ENCODE measurements around the gene ZBTB16.

The ZBTB16 gene

GRCh38 chr11:114065094-114065493 lies 5.6 kb downstream of the ZBTB16 start:
- H3K27me3 ChIP-seq (ENCODE audit: insufficient read depth, low read length, poor library complexity): peaks cover 25% of the 10 kb centered on the region
- H3K4me3 ChIP-seq (ENCODE audit: low read length): no peak overlapping the region
- no peak overlapping the region for H3K27ac ChIP-seq (ENCODE audit: low read depth, low read length)
- no peaks in the 10 kb centered on the region for H3K79me2 ChIP-seq (ENCODE audit: control insufficient read depth, insufficient read depth, low read length)
- H4K5ac ChIP-seq (ENCODE audit: low read length): no peak overlapping the region
- no CpG with 5 or more reads among the region's 4 CpGs for WGBS (ENCODE audit: extremely low coverage, insufficient coverage, low lambda C conversion rate)
- H3K18ac ChIP-seq (ENCODE audit: low read length): no peak overlapping the region
- H3K79me1 ChIP-seq (ENCODE audit: low read length): no peaks in the 10 kb centered on the region
- no peak overlapping the region for H3K9ac ChIP-seq (ENCODE audit: low read length)
- no peak overlapping the region for H4K8ac ChIP-seq (ENCODE audit: low read depth, low read length)
- H3K4me1 ChIP-seq (ENCODE audit: control insufficient read depth, low read depth, low read length): no peaks in the 10 kb centered on the region
- no peak overlapping the region for H3K56ac ChIP-seq (ENCODE audit: low read length)
- no peak overlapping the region for H3K4me2 ChIP-seq (ENCODE audit: low read length)
- no peaks in the 10 kb centered on the region for H3K36me3 ChIP-seq (ENCODE audit: control insufficient read depth, insufficient read depth, low read length)
- H2AK5ac ChIP-seq (ENCODE audit: low read length): no peak overlapping the region
- no peak overlapping the region for H2BK15ac ChIP-seq (replicated peaks; ENCODE audit: low read depth)
- no peak overlapping the region for H3K23ac ChIP-seq (ENCODE audit: low read length)
- H2BK5ac ChIP-seq (ENCODE audit: low read length): no peak overlapping the region
- no peak overlapping the region for H2BK120ac ChIP-seq (ENCODE audit: low read depth, low read length)
- no peak for DNase-seq
- no peak overlapping the region for H3K4ac ChIP-seq (ENCODE audit: low read depth, low read length)

DNA sequence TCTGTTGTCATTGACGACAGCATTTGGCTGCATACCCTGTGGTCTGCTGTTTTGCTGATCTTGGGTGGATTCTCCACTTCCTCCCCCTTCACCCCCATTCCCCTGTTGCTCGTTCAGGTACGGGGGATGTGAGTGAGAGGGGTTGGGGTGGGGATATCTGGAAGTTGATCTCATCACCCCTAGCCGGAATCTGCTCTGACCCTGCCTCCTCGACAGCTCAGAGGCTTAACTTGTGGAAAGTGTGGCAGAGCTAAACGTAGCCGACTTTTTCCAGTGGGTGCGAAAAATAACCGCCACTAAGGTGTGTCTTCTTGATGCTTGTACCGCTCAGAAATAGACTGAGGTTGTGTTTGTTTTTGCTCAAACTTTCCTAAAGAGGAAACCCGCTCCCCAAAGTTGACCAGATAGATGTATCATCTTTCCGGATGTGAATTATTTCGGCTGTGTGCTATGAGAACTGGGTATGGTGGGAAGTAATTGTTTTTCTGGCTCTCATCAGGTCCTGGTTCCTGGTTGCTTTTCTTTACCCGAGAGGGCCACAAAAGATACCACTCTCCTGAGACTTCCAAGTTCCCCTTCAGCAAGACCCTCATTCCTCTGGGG lies 6.6 kb downstream of the ZBTB16 start:
- no peaks in the 10 kb centered on the region for H3K36me3 ChIP-seq (ENCODE audit: control insufficient read depth, insufficient read depth, low read length)
- no peak overlapping the region for H3K4ac ChIP-seq (ENCODE audit: low read depth, low read length)
- DNase-seq: no peak
- no peak overlapping the region for H2AK5ac ChIP-seq (ENCODE audit: low read length)
- H3K79me1 ChIP-seq (ENCODE audit: low read length): no peaks in the 10 kb centered on the region
- H2BK120ac ChIP-seq (ENCODE audit: low read depth, low read length): no peak overlapping the region
- H3K4me1 ChIP-seq (ENCODE audit: control insufficient read depth, low read depth, low read length): no peaks in the 10 kb centered on the region
- no CpG with 5 or more reads among the region's 14 CpGs for WGBS (ENCODE audit: extremely low coverage, insufficient coverage, low lambda C conversion rate)
- H3K9ac ChIP-seq (ENCODE audit: low read length): no peak overlapping the region
- H3K27ac ChIP-seq (ENCODE audit: low read depth, low read length): no peak overlapping the region
- H3K27me3 ChIP-seq (ENCODE audit: insufficient read depth, low read length, poor library complexity): peaks cover 16% of the 10 kb centered on the region
- H2BK5ac ChIP-seq (ENCODE audit: low read length): no peak overlapping the region
- no peak overlapping the region for H3K4me2 ChIP-seq (ENCODE audit: low read length)
- no peak overlapping the region for H3K18ac ChIP-seq (ENCODE audit: low read length)
- no peak overlapping the region for H4K8ac ChIP-seq (ENCODE audit: low read depth, low read length)
- H3K23ac ChIP-seq (ENCODE audit: low read length): no peak overlapping the region
- H3K56ac ChIP-seq (ENCODE audit: low read length): no peak overlapping the region
- H3K79me2 ChIP-seq (ENCODE audit: control insufficient read depth, insufficient read depth, low read length): no peaks in the 10 kb centered on the region
- H4K5ac ChIP-seq (ENCODE audit: low read length): no peak overlapping the region
- no peak overlapping the region for H2BK15ac ChIP-seq (replicated peaks; ENCODE audit: low read depth)
- no peak overlapping the region for H3K4me3 ChIP-seq (ENCODE audit: low read length)

DNA sequence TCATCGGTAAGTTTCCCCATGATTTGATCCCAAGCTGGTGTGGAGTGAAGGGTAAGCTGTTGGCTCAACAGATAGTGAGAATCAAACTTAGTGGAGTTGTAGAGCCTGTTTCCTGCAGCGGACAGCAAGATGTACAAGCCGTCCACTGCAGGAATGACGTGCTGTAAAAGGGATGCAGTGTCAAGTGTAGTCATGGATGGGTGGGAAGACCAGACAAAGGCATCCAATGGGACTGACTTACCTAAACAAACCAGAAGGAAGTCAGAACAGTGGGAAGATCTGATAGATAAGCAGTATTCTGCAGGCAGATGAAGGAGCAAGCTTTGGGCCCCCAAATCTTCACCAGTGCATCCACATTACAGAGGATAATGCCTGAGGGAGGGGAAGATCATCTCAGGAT lies 8.8 kb downstream of the ZBTB16 start:
- Histone ChIP-seq H3K4me1 (ENCODE audit: control insufficient read depth, low read depth, low read length) (no peaks in the 10 kb centered on the region), H3K27me3 (ENCODE audit: insufficient read depth, low read length, poor library complexity) (no peaks in the 10 kb centered on the region), H2AK5ac (ENCODE audit: low read length) (no peak overlapping the region), H3K4me3 (ENCODE audit: low read length) (no peak overlapping the region), H3K4me2 (ENCODE audit: low read length) (no peak overlapping the region), H3K23ac (ENCODE audit: low read length) (no peak overlapping the region), H4K8ac (ENCODE audit: low read depth, low read length) (no peak overlapping the region), H3K79me1 (ENCODE audit: low read length) (no peaks in the 10 kb centered on the region), H3K18ac (ENCODE audit: low read length) (no peak overlapping the region), H2BK120ac (ENCODE audit: low read depth, low read length) (no peak overlapping the region), H2BK15ac (replicated peaks; ENCODE audit: low read depth) (no peak overlapping the region), H4K5ac (ENCODE audit: low read length) (no peak overlapping the region), H3K9ac (ENCODE audit: low read length) (no peak overlapping the region), H3K36me3 (ENCODE audit: control insufficient read depth, insufficient read depth, low read length) (no peaks in the 10 kb centered on the region), H3K56ac (ENCODE audit: low read length) (no peak overlapping the region), H3K4ac (ENCODE audit: low read depth, low read length) (no peak overlapping the region), H2BK5ac (ENCODE audit: low read length) (no peak overlapping the region), H3K79me2 (ENCODE audit: control insufficient read depth, insufficient read depth, low read length) (no peaks in the 10 kb centered on the region), H3K27ac (ENCODE audit: low read depth, low read length) (no peak overlapping the region)
- WGBS (ENCODE audit: extremely low coverage, insufficient coverage, low lambda C conversion rate): no CpG with 5 or more reads among the region's 4 CpGs
- no peak for DNase-seq

DNA sequence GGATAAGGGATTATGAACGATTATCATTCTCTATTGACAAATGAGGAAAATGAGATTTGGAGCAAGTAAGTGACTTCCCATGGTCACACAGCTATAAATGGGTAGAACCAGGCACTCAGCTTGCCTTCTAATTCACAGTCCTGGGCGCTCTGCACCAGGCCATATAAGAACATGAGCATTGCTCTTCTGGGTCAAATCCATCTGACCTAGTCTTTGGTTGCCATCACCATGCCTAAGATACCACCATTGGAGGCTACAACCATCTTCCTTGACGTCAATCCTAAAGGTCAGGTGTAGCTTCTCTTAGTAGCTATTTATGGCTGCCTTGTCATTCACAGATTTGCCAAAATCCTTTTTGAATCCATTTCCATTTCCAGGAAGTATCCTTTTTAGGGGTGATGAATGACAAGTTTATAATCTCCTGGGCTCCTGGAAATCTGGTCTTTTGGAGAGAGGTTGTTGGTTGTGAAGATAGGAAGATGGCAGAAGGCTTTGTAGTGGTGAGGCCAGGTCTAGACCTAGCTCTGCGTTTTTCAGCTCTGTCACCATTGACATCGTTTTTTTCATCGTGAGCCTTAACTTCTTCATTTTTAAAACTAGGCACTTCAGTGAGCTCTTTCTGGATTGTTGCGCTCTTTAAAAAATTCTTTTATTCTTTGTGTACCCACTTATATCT lies 11.1 kb downstream of the ZBTB16 start:
- Histone ChIP-seq H2BK120ac (ENCODE audit: low read depth, low read length) (no peak overlapping the region), H3K18ac (ENCODE audit: low read length) (no peak overlapping the region), H2AK5ac (ENCODE audit: low read length) (no peak overlapping the region), H3K9ac (ENCODE audit: low read length) (no peak overlapping the region), H3K56ac (ENCODE audit: low read length) (no peak overlapping the region), H3K23ac (ENCODE audit: low read length) (no peak overlapping the region), H2BK15ac (replicated peaks; ENCODE audit: low read depth) (no peak overlapping the region), H3K79me1 (ENCODE audit: low read length) (no peaks in the 10 kb centered on the region), H3K27me3 (ENCODE audit: insufficient read depth, low read length, poor library complexity) (no peaks in the 10 kb centered on the region), H3K79me2 (ENCODE audit: control insufficient read depth, insufficient read depth, low read length) (no peaks in the 10 kb centered on the region), H3K4me3 (ENCODE audit: low read length) (no peak overlapping the region), H3K4ac (ENCODE audit: low read depth, low read length) (no peak overlapping the region), H3K4me1 (ENCODE audit: control insufficient read depth, low read depth, low read length) (peaks cover 4% of the 10 kb centered on the region), H4K5ac (ENCODE audit: low read length) (no peak overlapping the region), H3K36me3 (ENCODE audit: control insufficient read depth, insufficient read depth, low read length) (no peaks in the 10 kb centered on the region), H4K8ac (ENCODE audit: low read depth, low read length) (no peak overlapping the region), H2BK5ac (ENCODE audit: low read length) (no peak overlapping the region), H3K4me2 (ENCODE audit: low read length) (no peak overlapping the region), H3K27ac (ENCODE audit: low read depth, low read length) (no peak overlapping the region)
- no peak for DNase-seq
- no CpG with 5 or more reads among the region's 7 CpGs for WGBS (ENCODE audit: extremely low coverage, insufficient coverage, low lambda C conversion rate)

DNA sequence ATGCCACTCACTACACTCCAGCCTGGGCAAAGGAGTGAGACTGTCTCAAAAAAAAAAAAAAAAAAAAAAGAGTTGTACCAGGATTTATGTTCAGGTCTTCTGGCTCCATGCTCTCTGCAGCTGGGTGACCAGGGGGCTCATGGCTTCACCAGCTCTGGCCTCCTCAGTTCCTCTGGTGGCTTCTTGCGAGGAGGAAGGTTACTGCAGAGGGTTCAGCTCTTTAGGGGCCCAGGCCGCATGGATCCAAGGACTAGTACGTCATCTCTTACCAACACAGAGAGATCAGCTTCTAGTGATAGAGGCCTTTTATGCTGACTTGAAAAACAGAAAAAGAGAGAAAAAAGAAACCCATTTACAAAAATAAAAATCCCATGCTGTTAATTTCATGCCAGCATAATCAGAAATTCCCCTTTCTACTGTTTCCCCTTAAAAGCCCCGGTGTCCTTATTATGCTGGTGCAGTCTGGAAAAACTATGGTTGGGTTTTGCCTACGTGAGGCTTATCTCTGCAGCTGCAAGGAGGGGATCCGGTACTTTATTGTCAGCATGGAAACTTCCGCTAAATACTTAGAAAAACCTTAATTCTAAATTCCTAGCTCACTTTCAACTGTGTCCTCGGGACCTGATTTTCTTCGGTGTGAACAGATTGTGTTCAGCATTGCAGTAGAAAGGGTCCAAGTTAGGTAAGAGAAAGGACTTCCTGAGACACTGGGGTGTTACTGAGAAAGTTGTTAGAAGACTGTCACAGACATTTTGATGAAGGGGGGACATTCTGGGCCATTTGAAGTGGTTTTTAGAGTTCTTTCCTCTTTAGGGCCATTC lies 13.7 kb downstream of the ZBTB16 start:
- H3K9ac ChIP-seq (ENCODE audit: low read length): no peak overlapping the region
- no peak overlapping the region for H3K4ac ChIP-seq (ENCODE audit: low read depth, low read length)
- peaks cover 19% of the 10 kb centered on the region for H3K4me1 ChIP-seq (ENCODE audit: control insufficient read depth, low read depth, low read length)
- H3K23ac ChIP-seq (ENCODE audit: low read length): no peak overlapping the region
- no peak overlapping the region for H4K5ac ChIP-seq (ENCODE audit: low read length)
- no peak overlapping the region for H3K4me3 ChIP-seq (ENCODE audit: low read length)
- DNase-seq: no peak
- no peak overlapping the region for H2AK5ac ChIP-seq (ENCODE audit: low read length)
- H3K27ac ChIP-seq (ENCODE audit: low read depth, low read length): no peak overlapping the region
- H2BK15ac ChIP-seq (replicated peaks; ENCODE audit: low read depth): no peak overlapping the region
- H3K36me3 ChIP-seq (ENCODE audit: control insufficient read depth, insufficient read depth, low read length): no peaks in the 10 kb centered on the region
- no peaks in the 10 kb centered on the region for H3K27me3 ChIP-seq (ENCODE audit: insufficient read depth, low read length, poor library complexity)
- no peaks in the 10 kb centered on the region for H3K79me1 ChIP-seq (ENCODE audit: low read length)
- no peak overlapping the region for H4K8ac ChIP-seq (ENCODE audit: low read depth, low read length)
- no peak overlapping the region for H3K18ac ChIP-seq (ENCODE audit: low read length)
- no peak overlapping the region for H3K56ac ChIP-seq (ENCODE audit: low read length)
- H2BK5ac ChIP-seq (ENCODE audit: low read length): no peak overlapping the region
- no peaks in the 10 kb centered on the region for H3K79me2 ChIP-seq (ENCODE audit: control insufficient read depth, insufficient read depth, low read length)
- no peak overlapping the region for H3K4me2 ChIP-seq (ENCODE audit: low read length)
- no CpG with 5 or more reads among the region's 9 CpGs for WGBS (ENCODE audit: extremely low coverage, insufficient coverage, low lambda C conversion rate)
- H2BK120ac ChIP-seq (ENCODE audit: low read depth, low read length): no peak overlapping the region
